Neutrophil (primary cell): ENCODE measurements around the gene HRH2.

Experiments used
- H3K27ac ChIP-seq: fragments of 200-600 bp; sonication (generic); 2 replicates; pipeline ENCODE4 v1.5.1; 2016; ENCODE audit warnings: mild to moderate bottlenecking, moderate library complexity
- H3K27me3 ChIP-seq: fragments of 200-600 bp; sonication (generic); 2 replicates; pipeline ENCODE4 v1.6.0; 2016; ENCODE audit warnings: mild to moderate bottlenecking
- H3K36me3 ChIP-seq: fragments of 200-600 bp; sonication (generic); 2 replicates; pipeline ENCODE4 v1.5.1; 2017
- H3K4me1 ChIP-seq, 2 experiments: fragments of 200-600 bp in 1 of 2; sonication (generic) in 1 of 2; 1 replicate in 1 of 2; 2 replicates in 1 of 2; pipeline versions ENCODE4 v1.5.1 to v1.6.1; 2013 to 2016; ENCODE audit warnings: low read depth in 1 of 2, low read length in 1 of 2, mild to moderate bottlenecking in 1 of 2, moderate library complexity in 1 of 2; ENCODE audit not compliant: control insufficient read depth in 1 of 2, insufficient read depth in 1 of 2
- H3K4me3 ChIP-seq, 2 experiments: fragments of 200-600 bp in 1 of 2; sonication (generic) in 1 of 2; 1 replicate in 1 of 2; 2 replicates in 1 of 2; pipeline ENCODE4 v1.5.1; 2013 to 2016; ENCODE audit warnings: low read depth in 1 of 2, low read length in 1 of 2, mild to moderate bottlenecking in 1 of 2, moderate library complexity in 1 of 2
- H3K9me3 ChIP-seq: fragments of 200-600 bp; sonication (generic); 2 replicates; pipeline ENCODE4 v1.5.1; 2016
- TF ChIP-seq, protein P1 (sequence below): fragments of 200-600 bp; sonication (generic); IDR thresholded peaks from 2 replicates; pipeline ENCODE4 v1.5.1; 2016; ENCODE audit warnings: antibody characterized with exemption

Gene HRH2, protein sequence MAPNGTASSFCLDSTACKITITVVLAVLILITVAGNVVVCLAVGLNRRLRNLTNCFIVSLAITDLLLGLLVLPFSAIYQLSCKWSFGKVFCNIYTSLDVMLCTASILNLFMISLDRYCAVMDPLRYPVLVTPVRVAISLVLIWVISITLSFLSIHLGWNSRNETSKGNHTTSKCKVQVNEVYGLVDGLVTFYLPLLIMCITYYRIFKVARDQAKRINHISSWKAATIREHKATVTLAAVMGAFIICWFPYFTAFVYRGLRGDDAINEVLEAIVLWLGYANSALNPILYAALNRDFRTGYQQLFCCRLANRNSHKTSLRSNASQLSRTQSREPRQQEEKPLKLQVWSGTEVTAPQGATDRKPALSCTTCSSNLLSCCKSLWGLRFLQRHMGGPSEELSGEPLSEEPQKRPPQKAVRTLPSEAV

DNA sequence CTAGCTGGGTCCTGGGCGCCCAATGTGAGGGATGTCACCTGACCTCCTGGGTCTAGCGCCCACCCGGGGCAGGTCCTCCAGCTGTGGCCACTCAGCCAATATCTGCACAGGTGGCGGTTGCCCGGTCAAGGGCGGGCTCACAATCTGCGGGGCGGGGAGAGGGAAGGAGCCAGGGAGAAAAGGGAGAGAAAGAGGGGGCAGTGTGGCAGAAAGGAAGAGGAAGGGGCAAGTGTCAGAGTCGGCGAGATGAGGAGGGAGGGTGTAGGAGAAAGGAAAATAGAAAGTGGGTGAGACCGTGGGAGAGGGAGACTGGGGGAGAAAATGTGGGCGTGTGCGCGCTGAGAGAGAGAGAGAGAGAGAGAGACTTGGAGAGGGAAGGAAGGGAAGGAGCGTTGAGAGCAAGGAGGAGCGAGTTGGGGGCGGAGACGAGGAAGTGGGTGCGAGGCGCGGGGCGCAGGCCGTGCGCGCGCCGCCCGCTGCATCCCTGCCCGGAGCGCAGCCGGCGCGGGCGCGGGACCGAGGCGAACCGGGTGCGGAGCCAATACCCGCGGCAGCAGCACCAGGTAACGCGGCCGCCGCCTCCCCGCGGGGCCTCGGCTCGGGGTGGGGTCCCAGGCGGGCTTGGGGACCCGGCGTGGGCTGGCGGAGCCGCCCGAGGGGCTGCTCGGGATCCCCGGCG, at the start of gene HRH2:
TSS of gene HRH2 (plus strand) at position 479 of the 679 bp plus-strand sequence. CDS start 25,163 bp downstream, outside the sequence.
- no peaks in the 10 kb centered on the region for H3K9me3 ChIP-seq
- H3K4me1 ChIP-seq, result peaks cover 66 to 86% of the 10 kb centered on the region in 2 experiments
- peak within 1 kb of the TSS; percentile 91 to 96 for H3K4me3 ChIP-seq
- H3K27me3 ChIP-seq, result no peaks in the 10 kb centered on the region
- peaks cover 22% of the 10 kb centered on the region for H3K36me3 ChIP-seq
- TF ChIP-seq, protein P1, sequence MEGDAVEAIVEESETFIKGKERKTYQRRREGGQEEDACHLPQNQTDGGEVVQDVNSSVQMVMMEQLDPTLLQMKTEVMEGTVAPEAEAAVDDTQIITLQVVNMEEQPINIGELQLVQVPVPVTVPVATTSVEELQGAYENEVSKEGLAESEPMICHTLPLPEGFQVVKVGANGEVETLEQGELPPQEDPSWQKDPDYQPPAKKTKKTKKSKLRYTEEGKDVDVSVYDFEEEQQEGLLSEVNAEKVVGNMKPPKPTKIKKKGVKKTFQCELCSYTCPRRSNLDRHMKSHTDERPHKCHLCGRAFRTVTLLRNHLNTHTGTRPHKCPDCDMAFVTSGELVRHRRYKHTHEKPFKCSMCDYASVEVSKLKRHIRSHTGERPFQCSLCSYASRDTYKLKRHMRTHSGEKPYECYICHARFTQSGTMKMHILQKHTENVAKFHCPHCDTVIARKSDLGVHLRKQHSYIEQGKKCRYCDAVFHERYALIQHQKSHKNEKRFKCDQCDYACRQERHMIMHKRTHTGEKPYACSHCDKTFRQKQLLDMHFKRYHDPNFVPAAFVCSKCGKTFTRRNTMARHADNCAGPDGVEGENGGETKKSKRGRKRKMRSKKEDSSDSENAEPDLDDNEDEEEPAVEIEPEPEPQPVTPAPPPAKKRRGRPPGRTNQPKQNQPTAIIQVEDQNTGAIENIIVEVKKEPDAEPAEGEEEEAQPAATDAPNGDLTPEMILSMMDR, result no peak
- peak within 1 kb of the TSS; percentile 85 for H3K27ac ChIP-seq

GRCh38 chr5:175609526-175609925, 48.3 kb upstream of the HRH2 start:
- Histone ChIP-seq H3K4me1 (no peaks in the 10 kb centered on the region), H3K9me3 (no peaks in the 10 kb centered on the region), H3K27me3 (peaks cover 12% of the 10 kb centered on the region), H3K27ac (no peak overlapping the region), H3K4me3 (no peak overlapping the region), H3K36me3 (no peaks in the 10 kb centered on the region)
- TF ChIP-seq, protein P1, result no peak

DNA sequence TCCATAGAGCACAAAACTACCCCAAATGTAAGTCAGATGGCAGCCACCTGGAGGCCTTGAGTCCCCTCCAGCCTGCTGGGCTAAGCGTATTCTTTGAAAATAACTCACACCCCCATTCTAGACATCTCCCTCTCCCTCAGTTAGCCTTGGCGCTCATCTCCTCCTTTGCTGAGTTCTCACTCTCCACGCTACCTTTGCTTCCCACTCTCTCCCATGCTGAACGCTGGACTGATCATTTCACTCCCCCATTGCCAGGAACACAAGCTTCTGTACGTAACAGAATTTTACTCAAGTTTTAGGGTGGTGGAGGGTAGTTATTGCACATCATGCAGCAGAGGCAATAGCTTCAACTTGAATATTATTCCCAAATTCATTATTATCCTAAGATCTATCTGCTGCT, 47.5 kb upstream of the HRH2 start:
- no peaks in the 10 kb centered on the region for H3K9me3 ChIP-seq
- TF ChIP-seq, protein P1, result no peak
- H3K36me3 ChIP-seq, result no peaks in the 10 kb centered on the region
- no peak overlapping the region for H3K27ac ChIP-seq
- H3K4me1 ChIP-seq, result no peaks in the 10 kb centered on the region
- no peak overlapping the region for H3K4me3 ChIP-seq
- H3K27me3 ChIP-seq, result peaks cover 4% of the 10 kb centered on the region

GRCh38 chr5:175610898-175611297, 47.0 kb upstream of the HRH2 start:
- TF ChIP-seq, protein P1, result no peak
- H3K9me3 ChIP-seq, result no peaks in the 10 kb centered on the region
- H3K36me3 ChIP-seq, result no peaks in the 10 kb centered on the region
- H3K27me3 ChIP-seq, result no peaks in the 10 kb centered on the region
- no peak overlapping the region for H3K4me3 ChIP-seq
- H3K4me1 ChIP-seq, result no peaks in the 10 kb centered on the region
- H3K27ac ChIP-seq, result no peak overlapping the region

DNA sequence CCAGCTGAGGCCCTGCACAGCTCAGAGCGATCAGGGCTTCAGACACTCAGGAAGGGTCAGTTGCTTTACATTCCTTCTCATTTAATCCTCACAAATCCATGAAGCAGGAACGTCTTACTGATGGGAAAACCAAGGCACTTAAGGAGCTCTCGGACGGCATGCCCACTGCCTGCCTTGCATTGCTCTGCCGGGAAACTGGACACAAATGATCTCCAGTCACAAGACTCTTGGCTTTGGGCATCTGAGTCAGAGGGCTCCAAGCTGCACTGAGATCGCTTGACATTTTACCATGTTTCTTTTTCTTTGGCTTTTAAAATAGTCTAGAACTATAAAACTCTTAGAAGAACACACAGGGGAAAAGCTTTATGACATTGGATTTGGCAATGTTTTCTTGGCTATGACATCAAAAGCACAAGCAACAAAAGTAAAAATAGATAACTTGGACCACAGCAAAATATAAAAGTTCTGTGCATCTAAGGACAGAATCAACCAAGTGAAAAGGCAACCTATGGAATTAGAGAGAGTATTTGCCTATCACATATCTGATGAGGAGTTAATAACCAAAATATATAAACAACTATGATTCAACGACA, 43.6 kb upstream of the HRH2 start:
- Histone ChIP-seq H3K36me3 (no peaks in the 10 kb centered on the region), H3K27ac (no peak overlapping the region), H3K27me3 (no peaks in the 10 kb centered on the region), H3K4me1 (peaks cover 23 to 25% of the 10 kb centered on the region in 2 experiments), H3K4me3 (no peak overlapping the region), H3K9me3 (no peaks in the 10 kb centered on the region)
- TF ChIP-seq, protein P1, result no peak
